Upper lobe of left lung (tissue), 6 donors: ENCODE results near the gene GATD1. TPM values are rescaled to one million over a fixed set of nuclear protein-coding genes. Genes with fewer than 3 reads are reported as not detected.

Experiments
- ATAC-seq, 2 donors: fragments of 200-7000 bp; cut with Tn5 transposase; one replicate each; pipeline ENCODE4 v1.9.1; 2022; ENCODE audit warnings: mild to moderate bottlenecking in 2 of 2, moderate library complexity in 2 of 2; ENCODE audit not compliant: low FRiP score in 2 of 2
- DNase-seq, 2 donors: peaks; one replicate each; pipeline ENCODE4 v3.0.0-alpha.2; 2019 to 2020
- H3K27ac ChIP-seq, 4 donors: fragments of 200-600 bp; sonication (generic); one replicate each; pipeline ENCODE4 v1.5.1; 2016 to 2019
- H3K27me3 ChIP-seq, 4 donors: fragments of 200-600 bp; sonication (generic); one replicate each; pipeline ENCODE4 v1.5.1; 2017 to 2019
- H3K36me3 ChIP-seq, 4 donors: fragments of 200-600 bp; sonication (generic); one replicate each; pipeline ENCODE4 v1.5.1; 2016 to 2019
- H3K4me1 ChIP-seq, 4 donors: fragments of 200-600 bp; sonication (generic); one replicate each; pipeline ENCODE4 v1.5.1; 2018 to 2019
- H3K4me3 ChIP-seq, 4 donors: fragments of 200-600 bp; sonication (generic); one replicate each; pipeline ENCODE4 v1.5.1; 2017 to 2019; ENCODE audit warnings: mild to moderate bottlenecking in 2 of 4, moderate library complexity in 1 of 4
- H3K9me3 ChIP-seq, 4 donors: fragments of 200-600 bp; sonication (generic); one replicate each; pipeline ENCODE4 v1.5.1; 2018 to 2019
- CTCF ChIP-seq, 6 experiments: fragments of 450-650 bp in 4 of 6; fragments of 200-600 bp in 2 of 6; sonication (generic) in 2 of 6; IDR thresholded peaks; one replicate each; pipeline ENCODE4 v1.5.1; 2016 to 2019; ENCODE audit warnings: antibody characterized with exemption in 6 of 6
- EP300 ChIP-seq, 4 donors: sonication (generic); formaldehyde crosslinking; IDR thresholded peaks; one replicate each; pipeline ENCODE4 v1.5.1; 2017; ENCODE audit warnings: antibody characterized with exemption in 4 of 4, control low read depth in 2 of 4
- POLR2A ChIP-seq, 4 donors: fragments of 450-650 bp; IDR thresholded peaks; one replicate each; pipeline ENCODE4 v1.5.1; 2016 to 2017; ENCODE audit warnings: antibody characterized with exemption in 4 of 4, mild to moderate bottlenecking in 2 of 4
- POLR2AphosphoS5 ChIP-seq, 2 donors: sonication (generic); formaldehyde crosslinking; IDR thresholded peaks; one replicate each; pipeline ENCODE4 v1.5.1; 2017; ENCODE audit warnings: antibody characterized with exemption in 2 of 2
- WGBS, 2 donors: methylation state at CpG; one replicate each; pipeline ENCODE4 v1.1.5; 2017 to 2018; 5-methylcytosine and 5-hydroxymethylcytosine counted together
- total RNA-seq, 6 donors: library from RNA; depleted of rRNA in 4 of 6; stranded (reverse); fragments of >200 nt in 4 of 6; gene quantifications; one replicate each; pipeline versions ENCODE4 v1.1.0 to v1.2.1, GENCODE V29; 2016 to 2021
- donor health status: DM: no; HTN: no; CAD: no; lungs with moderate emphysema.
- donor health status: DM: no; HTN: yes; CAD: no; lungs with severe emphysema.

GATD1 gene
- total RNA-seq, 6 donors from 2014 or later, result 14.8 to 77.7 (median 63.6) TPM

GRCh38 chr11:797296-798092, 20.2 kb upstream of the GATD1 start:
- WGBS, 2 donors, result 0 to 1% methylated on average over 17 to 31 of the region's 57 CpGs
- ATAC-seq (peak; percentile 41 to 72), DNase-seq (peak; percentile 79 to 95)
- peak in 1 of 2 donors; percentile 18 for TF ChIP-seq POLR2AphosphoS5 (IDR thresholded peaks at IDR 0.05)
- no peak for TF ChIP-seq POLR2A (IDR thresholded peaks at IDR 0.05)
- Histone ChIP-seq H3K4me1 (peaks cover 26 to 46% (median 29%) of the 10 kb centered on the region in 4 donors), H3K4me3 (peak overlapping the region; percentile 78 to 84 (median 80)), H3K36me3 (peaks cover 0 to 35% (median 19%) of the 10 kb centered on the region in 4 donors), H3K9me3 (no peaks in the 10 kb centered on the region), H3K27me3 (no peaks in the 10 kb centered on the region), H3K27ac (peak overlapping the region; percentile 80 to 91 (median 88))

GRCh38 chr11:796565-797295, 19.4 kb upstream of the GATD1 start:
- Histone ChIP-seq H3K4me1 (peaks cover 26 to 46% (median 29%) of the 10 kb centered on the region in 4 donors), H3K36me3 (peaks cover 0 to 35% (median 20%) of the 10 kb centered on the region in 4 donors), H3K9me3 (no peaks in the 10 kb centered on the region), H3K27ac (peak overlapping the region; percentile 80 to 91 (median 88)), H3K27me3 (no peaks in the 10 kb centered on the region), H3K4me3 (peak overlapping the region; percentile 78 to 84 (median 80))
- no peak for ATAC-seq
- TF ChIP-seq EP300 (IDR thresholded peaks at IDR 0.05) (no peak), POLR2AphosphoS5 (IDR thresholded peaks at IDR 0.05) (no peak), POLR2A (IDR thresholded peaks at IDR 0.05) (no peak), CTCF (IDR thresholded peaks at IDR 0.05) (no peak)
- peak in 1 of 2 donors; percentile 59 for DNase-seq
- WGBS, 2 donors, result 24 to 27% methylated on average over 5 to 9 of the region's 18 CpGs

GRCh38 chr11:795634-796564, 18.6 kb upstream of the GATD1 start:
- 0 to 2% methylated on average over 5 to 15 of the region's 26 CpGs for WGBS, 2 donors
- H3K4me3 ChIP-seq, result peak overlapping the region; percentile 56 to 84 (median 80)
- no peaks in the 10 kb centered on the region for H3K9me3 ChIP-seq
- peak; percentile 86 to 89 for DNase-seq
- peaks cover 26 to 46% (median 29%) of the 10 kb centered on the region in 4 donors for H3K4me1 ChIP-seq
- peak; percentile 78 to 87 for ATAC-seq
- no peak for TF ChIP-seq CTCF (IDR thresholded peaks at IDR 0.05)
- no peak for TF ChIP-seq EP300 (IDR thresholded peaks at IDR 0.05)
- peak; percentile 22 to 72 for TF ChIP-seq POLR2AphosphoS5 (IDR thresholded peaks at IDR 0.05)
- TF ChIP-seq POLR2A (IDR thresholded peaks at IDR 0.05), result peak in 1 of 4 donors; percentile 65
- H3K36me3 ChIP-seq, result peaks cover 3 to 36% (median 24%) of the 10 kb centered on the region in 4 donors
- H3K27ac ChIP-seq, result peak overlapping the region; percentile 80 to 91 (median 88)
- no peaks in the 10 kb centered on the region for H3K27me3 ChIP-seq

- H3K9me3 ChIP-seq, result no peaks in the 10 kb centered on the region
- H3K27me3 ChIP-seq, result peaks cover 0 to 3% (median under 1%) of the 10 kb centered on the region in 4 donors
- TF ChIP-seq POLR2A (IDR thresholded peaks at IDR 0.05) (no peak), EP300 (IDR thresholded peaks at IDR 0.05) (no peak), POLR2AphosphoS5 (IDR thresholded peaks at IDR 0.05) (no peak), CTCF (IDR thresholded peaks at IDR 0.05) (no peak)
- peak overlapping the region; percentile 80 to 91 (median 88) for H3K27ac ChIP-seq
- WGBS, 2 donors, result 51 to 64% methylated on average over 19 to 36 of the region's 38 CpGs
- peaks cover 3 to 32% (median 21%) of the 10 kb centered on the region in 4 donors for H3K36me3 ChIP-seq
- ATAC-seq, result no peak
- DNase-seq, result peak; percentile 71 to 86
- H3K4me1 ChIP-seq, result peaks cover 26 to 48% (median 29%) of the 10 kb centered on the region in 4 donors
- peak overlapping the region; percentile 56 to 84 (median 80) for H3K4me3 ChIP-seq
Measured at GRCh38 chr11:794766-795633, 17.7 kb upstream of the GATD1 start.
